Trophoblast cell (in vitro differentiated cells and primary cell): Measurements from ENCODE around the gene ARGFX.

Experiments
- DNase-seq, 2 donors: peaks; one replicate each; pipeline ENCODE4 v3.0.0-alpha.2; 2016
- H2AFZ ChIP-seq: 2 replicates; pipeline ENCODE4 v1.6.1; 2013; ENCODE audit warnings: low read length, moderate library complexity, mild to moderate bottlenecking; ENCODE audit not compliant: insufficient read depth, poor library complexity
- H2AK5ac ChIP-seq: 2 replicates; pipeline ENCODE4 v1.6.1; 2013; ENCODE audit warnings: mild to moderate bottlenecking, low read length
- H2BK120ac ChIP-seq: 2 replicates; pipeline ENCODE4 v1.6.1; 2013; ENCODE audit warnings: low read length, mild to moderate bottlenecking, moderate library complexity; ENCODE audit not compliant: insufficient read depth, poor library complexity
- H2BK12ac ChIP-seq: 2 replicates; pipeline ENCODE4 v1.6.1; 2013; ENCODE audit warnings: mild to moderate bottlenecking, low read length, moderate library complexity
- H2BK5ac ChIP-seq: 2 replicates; pipeline ENCODE4 v1.6.1; 2013; ENCODE audit warnings: low read length, low read depth, moderate library complexity, mild to moderate bottlenecking; ENCODE audit not compliant: poor library complexity
- H3K14ac ChIP-seq: 2 replicates; pipeline ENCODE4 v1.6.1; 2013; ENCODE audit warnings: mild to moderate bottlenecking, low read length
- H3K18ac ChIP-seq: 2 replicates; pipeline ENCODE4 v1.6.1; 2013; ENCODE audit warnings: mild to moderate bottlenecking, low read length
- H3K23ac ChIP-seq: 2 replicates; pipeline ENCODE4 v1.6.1; 2013; ENCODE audit warnings: low read length
- H3K27ac ChIP-seq: 2 replicates; pipeline ENCODE4 v1.5.1; 2013; ENCODE audit warnings: low read depth, mild to moderate bottlenecking, inconsistent platforms, low read length, moderate library complexity
- H3K27me3 ChIP-seq: 2 replicates; pipeline ENCODE4 v1.6.1; 2013; ENCODE audit warnings: inconsistent platforms, mild to moderate bottlenecking, low read length, moderate library complexity; ENCODE audit not compliant: insufficient read depth
- H3K36me3 ChIP-seq, 2 experiments: 1 replicate in 1 of 2; 2 replicates in 1 of 2; pipeline ENCODE4 v1.6.1; 2013; ENCODE audit warnings: low read length in 2 of 2, mild to moderate bottlenecking in 2 of 2, moderate library complexity in 1 of 2; ENCODE audit not compliant: insufficient read depth in 2 of 2, control insufficient read depth in 1 of 2
- H3K4ac ChIP-seq: 2 replicates; pipeline ENCODE4 v1.6.1; 2013; ENCODE audit warnings: low read depth, mild to moderate bottlenecking, low read length, moderate library complexity
- H3K4me1 ChIP-seq, 2 experiments: 1 replicate in 1 of 2; 2 replicates in 1 of 2; pipeline ENCODE4 v1.6.1; 2013; ENCODE audit warnings: low read length in 2 of 2, mild to moderate bottlenecking in 2 of 2, moderate library complexity in 1 of 2; ENCODE audit not compliant: insufficient read depth in 2 of 2, control insufficient read depth in 1 of 2
- H3K4me2 ChIP-seq: 2 replicates; pipeline ENCODE4 v1.6.1; 2013; ENCODE audit warnings: inconsistent platforms, mild to moderate bottlenecking, low read length, moderate library complexity
- H3K4me3 ChIP-seq: 2 replicates; pipeline ENCODE4 v1.5.1; 2013; ENCODE audit warnings: mild to moderate bottlenecking, low read depth, low read length, inconsistent platforms
- H3K79me1 ChIP-seq: one replicate; pipeline ENCODE4 v1.6.1; 2013; ENCODE audit warnings: low read length
- H3K79me2 ChIP-seq: 2 replicates; pipeline ENCODE4 v1.6.1; 2013; ENCODE audit warnings: low read length, mild to moderate bottlenecking; ENCODE audit not compliant: control insufficient read depth, insufficient read depth, poor library complexity
- H3K9ac ChIP-seq: 2 replicates; pipeline ENCODE4 v1.6.1; 2013; ENCODE audit warnings: mild to moderate bottlenecking, low read length
- H3K9me3 ChIP-seq: 2 replicates; pipeline ENCODE4 v1.6.1; 2013; ENCODE audit warnings: low read depth, mild to moderate bottlenecking, control low read depth, inconsistent platforms, low read length; ENCODE audit not compliant: insufficient read depth
- H4K12ac ChIP-seq: 2 replicates; pipeline ENCODE4 v1.6.1; 2013; ENCODE audit warnings: low read depth, mild to moderate bottlenecking, low read length, moderate library complexity
- H4K8ac ChIP-seq: 2 replicates; pipeline ENCODE4 v1.6.1; 2013; ENCODE audit warnings: low read depth, mild to moderate bottlenecking, low read length, moderate library complexity
- H4K91ac ChIP-seq: one replicate; pipeline ENCODE4 v1.6.1; 2013; ENCODE audit warnings: low read depth, mild to moderate bottlenecking, low read length, moderate library complexity
- WGBS: extraction: QIAGEN DNeasy Blood & Tissue Kit; methylation state at CpG from one replicate; pipeline ENCODE4 v1.1.7; 2013; ENCODE audit warnings: missing lambda C conversion rate; ENCODE audit not compliant: insufficient read length, insufficient coverage; ENCODE audit errors: extremely low coverage; 5-methylcytosine and 5-hydroxymethylcytosine counted together

The ARGFX gene

GRCh38 chr3:121531269-121531668, 36.5 kb upstream of the ARGFX start:
- Histone ChIP-seq H3K9ac (no peak overlapping the region), H3K18ac (no peak overlapping the region), H3K36me3 (peaks cover 6 to 10% of the 10 kb centered on the region in 2 experiments), H3K79me1 (no peaks in the 10 kb centered on the region), H4K8ac (no peak overlapping the region), H3K4me2 (no peak overlapping the region), H3K27ac (no peak overlapping the region), H3K4ac (no peak overlapping the region), H4K12ac (no peak overlapping the region), H3K27me3 (no peaks in the 10 kb centered on the region), H2AFZ (no peak overlapping the region), H4K91ac (no peak overlapping the region), H3K79me2 (no peaks in the 10 kb centered on the region), H2BK12ac (no peak overlapping the region), H3K4me1 (no peaks in the 10 kb centered on the region), H2BK120ac (no peak overlapping the region), H3K9me3 (no peaks in the 10 kb centered on the region), H2AK5ac (no peak overlapping the region), H3K14ac (no peak overlapping the region), H2BK5ac (no peak overlapping the region), H3K23ac (no peak overlapping the region), H3K4me3 (no peak overlapping the region)
- no peak for DNase-seq

GRCh38 chr3:121542924-121543323, 24.8 kb upstream of the ARGFX start:
- no peak for DNase-seq
- no peak overlapping the region for H3K4ac ChIP-seq
- H3K23ac ChIP-seq: no peak overlapping the region
- H4K8ac ChIP-seq: no peak overlapping the region
- no peaks in the 10 kb centered on the region for H3K27me3 ChIP-seq
- H3K27ac ChIP-seq: no peak overlapping the region
- H4K12ac ChIP-seq: no peak overlapping the region
- peaks cover 6% of the 10 kb centered on the region for H3K79me2 ChIP-seq
- no peak overlapping the region for H3K18ac ChIP-seq
- H3K9ac ChIP-seq: no peak overlapping the region
- no peak overlapping the region for H2BK5ac ChIP-seq
- H2AK5ac ChIP-seq: no peak overlapping the region
- peaks cover 0 to 10% of the 10 kb centered on the region in 2 experiments for H3K36me3 ChIP-seq
- H3K4me2 ChIP-seq: no peak overlapping the region
- H3K4me3 ChIP-seq: no peak overlapping the region
- H3K79me1 ChIP-seq: peaks cover 3% of the 10 kb centered on the region
- H2BK120ac ChIP-seq: no peak overlapping the region
- H3K9me3 ChIP-seq: no peaks in the 10 kb centered on the region
- no peak overlapping the region for H2AFZ ChIP-seq
- no peak overlapping the region for H4K91ac ChIP-seq
- H3K4me1 ChIP-seq: peaks cover 0 to 3% of the 10 kb centered on the region in 2 experiments
- H3K14ac ChIP-seq: no peak overlapping the region
- no peak overlapping the region for H2BK12ac ChIP-seq

GRCh38 chr3:121545049-121545573, 22.6 kb upstream of the ARGFX start:
- peaks cover 6% of the 10 kb centered on the region for H3K79me2 ChIP-seq
- peak overlapping the region; percentile 86 for H3K9ac ChIP-seq
- H4K12ac ChIP-seq: no peak overlapping the region
- H3K4ac ChIP-seq: peak overlapping the region; percentile 26
- no peaks in the 10 kb centered on the region for H3K27me3 ChIP-seq
- no CpG with 5 or more reads among the region's 18 CpGs for WGBS
- H2BK5ac ChIP-seq: no peak overlapping the region
- peaks cover 0 to 10% of the 10 kb centered on the region in 2 experiments for H3K36me3 ChIP-seq
- peak overlapping the region; percentile 100 for H2AFZ ChIP-seq
- no peaks in the 10 kb centered on the region for H3K9me3 ChIP-seq
- peaks cover 0 to 3% of the 10 kb centered on the region in 2 experiments for H3K4me1 ChIP-seq
- peak overlapping the region; percentile 80 for H4K8ac ChIP-seq
- peak overlapping the region; percentile 93 for H3K18ac ChIP-seq
- no peak overlapping the region for H3K14ac ChIP-seq
- peaks cover 3% of the 10 kb centered on the region for H3K79me1 ChIP-seq
- H3K27ac ChIP-seq: no peak overlapping the region
- peak overlapping the region; percentile 97 for H3K4me3 ChIP-seq
- H3K4me2 ChIP-seq: peak overlapping the region; percentile 78
- no peak overlapping the region for H2BK120ac ChIP-seq
- no peak overlapping the region for H2AK5ac ChIP-seq
- DNase-seq: no peak
- H4K91ac ChIP-seq: no peak overlapping the region
- H2BK12ac ChIP-seq: no peak overlapping the region
- H3K23ac ChIP-seq: no peak overlapping the region

GRCh38 chr3:121545574-121546455, 21.9 kb upstream of the ARGFX start, which contains the start of gene POLQ:
POLQ (minus strand) TSS chr3:121545988; CDS start chr3:121545877, 111 bp downstream.
- Histone ChIP-seq H3K9ac (peak within 1 kb of the TSS; percentile 89), H3K23ac (no peak within 1 kb of the TSS), H3K79me1 (peaks cover 3% of the 10 kb centered on the region), H3K9me3 (no peaks in the 10 kb centered on the region), H3K79me2 (peaks cover 6% of the 10 kb centered on the region), H3K36me3 (peaks cover 0 to 10% of the 10 kb centered on the region in 2 experiments), H3K18ac (peak within 1 kb of the TSS; percentile 93), H3K14ac (peak within 1 kb of the TSS; percentile 61), H2AFZ (peak within 1 kb of the TSS; percentile 100), H3K27me3 (no peaks in the 10 kb centered on the region), H4K12ac (peak within 1 kb of the TSS; percentile 77), H2BK12ac (no peak within 1 kb of the TSS), H3K4me2 (peak within 1 kb of the TSS; percentile 78), H3K27ac (no peak within 1 kb of the TSS), H3K4me3 (peak within 1 kb of the TSS; percentile 97), H4K91ac (peak within 1 kb of the TSS; percentile 26), H2BK5ac (peak within 1 kb of the TSS; percentile 28), H2BK120ac (no peak within 1 kb of the TSS), H4K8ac (peak within 1 kb of the TSS; percentile 80), H3K4ac (peak within 1 kb of the TSS; percentile 26), H3K4me1 (peaks cover 0 to 3% of the 10 kb centered on the region in 2 experiments), H2AK5ac (no peak within 1 kb of the TSS)
- WGBS: no CpG with 5 or more reads among the region's 42 CpGs
- peak; percentile 94 to 95 for DNase-seq
